Thoracic aorta (tissue), 2 donors: Measurements from ENCODE around the gene LAMA4. TPM values are rescaled to one million over a fixed set of nuclear protein-coding genes. Genes with fewer than 3 reads are reported as not detected.

Source experiments
- ATAC-seq: fragments of 150-250 bp; one replicate; pipeline ENCODE4 v1.8.0; 2017; ENCODE audit warnings: low read depth; ENCODE audit not compliant: insufficient number of reproducible peaks, low FRiP score
- DNase-seq: peaks from one replicate; pipeline ENCODE4 v3.0.0-alpha.2; 2020; ENCODE audit warnings: low spot score
- H3K27ac ChIP-seq, 2 donors: fragments of 200-600 bp; sonication (generic); 1 replicate in 1 of 2; 2 replicates in 1 of 2; pipeline ENCODE4 v1.5.1; 2016; ENCODE audit warnings: mild to moderate bottlenecking in 2 of 2, moderate library complexity in 2 of 2
- H3K27me3 ChIP-seq: fragments of 200-600 bp; sonication (generic); replicated peaks from 2 replicates; pipeline ENCODE4 v1.6.0; 2016; ENCODE audit warnings: mild to moderate bottlenecking; ENCODE audit not compliant: insufficient read depth
- H3K36me3 ChIP-seq: fragments of 200-600 bp; sonication (generic); one replicate; pipeline ENCODE4 v1.5.1; 2016
- H3K4me1 ChIP-seq, 2 donors: fragments of 200-600 bp; sonication (generic); 1 replicate in 1 of 2; 2 replicates in 1 of 2; pipeline versions ENCODE4 v1.5.1 to v1.6.0; 2016; ENCODE audit warnings: low read depth in 2 of 2, mild to moderate bottlenecking in 1 of 2; ENCODE audit not compliant: control insufficient read depth in 1 of 2
- H3K4me3 ChIP-seq: fragments of 200-600 bp; sonication (generic); 2 replicates; pipeline ENCODE4 v1.5.1; 2016; ENCODE audit warnings: mild to moderate bottlenecking
- H3K9me3 ChIP-seq: fragments of 200-600 bp; sonication (generic); 2 replicates; pipeline ENCODE4 v1.5.1; 2016
- CTCF ChIP-seq: fragments of 200-600 bp; sonication (generic); IDR thresholded peaks from one replicate; pipeline ENCODE4 v1.5.1; 2019; ENCODE audit warnings: antibody characterized with exemption
- total RNA-seq, 2 donors: library from RNA; depleted of rRNA; stranded (reverse); fragments of >200 nt; gene quantifications; one replicate each; pipeline versions ENCODE4 v1.1.0 to v1.2.3, GENCODE V29; 2016

The LAMA4 gene
- total RNA-seq, 2 donors from 2014 or later, result 34.9 to 66.7 TPM

GRCh38 chr6:112176175-112176574 lies 78.2 kb downstream of the LAMA4 start:
- DNase-seq, result no peak
- ATAC-seq, result no peak
- no peak overlapping the region for H3K27ac ChIP-seq
- no peak for TF ChIP-seq CTCF
- no peaks in the 10 kb centered on the region for H3K9me3 ChIP-seq
- no peaks in the 10 kb centered on the region for H3K4me1 ChIP-seq
- peaks cover 6% of the 10 kb centered on the region for H3K36me3 ChIP-seq
- H3K27me3 ChIP-seq, result no peaks in the 10 kb centered on the region
- H3K4me3 ChIP-seq, result no peak overlapping the region

GRCh38 chr6:112173221-112173804 lies 81.1 kb downstream of the LAMA4 start:
- DNase-seq (no peak), ATAC-seq (no peak)
- Histone ChIP-seq H3K4me3 (no peak overlapping the region), H3K4me1 (no peaks in the 10 kb centered on the region), H3K27me3 (no peaks in the 10 kb centered on the region), H3K9me3 (no peaks in the 10 kb centered on the region), H3K27ac (no peak overlapping the region), H3K36me3 (peaks cover 6% of the 10 kb centered on the region)
- no peak for TF ChIP-seq CTCF

GRCh38 chr6:112172540-112172939 lies 81.8 kb downstream of the LAMA4 start:
- H3K4me3 ChIP-seq, result no peak overlapping the region
- no peak for ATAC-seq
- no peaks in the 10 kb centered on the region for H3K9me3 ChIP-seq
- H3K36me3 ChIP-seq, result peaks cover 6% of the 10 kb centered on the region
- H3K27ac ChIP-seq, result no peak overlapping the region
- DNase-seq, result no peak
- H3K4me1 ChIP-seq, result no peaks in the 10 kb centered on the region
- no peaks in the 10 kb centered on the region for H3K27me3 ChIP-seq
- no peak for TF ChIP-seq CTCF

GRCh38 chr6:112169541-112169940 lies 84.8 kb downstream of the LAMA4 start:
- TF ChIP-seq CTCF, result no peak
- no peaks in the 10 kb centered on the region for H3K9me3 ChIP-seq
- H3K27me3 ChIP-seq, result no peaks in the 10 kb centered on the region
- ATAC-seq (no peak), DNase-seq (no peak)
- no peak overlapping the region for H3K4me3 ChIP-seq
- peaks cover 6% of the 10 kb centered on the region for H3K36me3 ChIP-seq
- no peak overlapping the region for H3K27ac ChIP-seq
- H3K4me1 ChIP-seq, result no peaks in the 10 kb centered on the region

GRCh38 chr6:112163295-112164257 lies 90.8 kb downstream of the LAMA4 start:
- Histone ChIP-seq H3K27me3 (no peaks in the 10 kb centered on the region), H3K9me3 (no peaks in the 10 kb centered on the region), H3K36me3 (peaks cover 6% of the 10 kb centered on the region), H3K4me3 (no peak overlapping the region), H3K27ac (no peak overlapping the region), H3K4me1 (no peaks in the 10 kb centered on the region)
- peak; percentile 44 for TF ChIP-seq CTCF
- DNase-seq, result no peak
- no peak for ATAC-seq
